Uterus (tissue), 4 donors: Measurements from ENCODE around the gene NFATC1. TPM values are rescaled to one million over a fixed set of nuclear protein-coding genes. Genes with fewer than 3 reads are reported as not detected.

Experiments
- DNase-seq, 2 donors: peaks; one replicate each; pipeline ENCODE4 v3.0.0-alpha.2; 2019 to 2020
- H3K27ac ChIP-seq, 2 donors: fragments of 200-600 bp; sonication (generic); 1 replicate in 1 of 2; 2 replicates in 1 of 2; pipeline ENCODE4 v1.5.1; 2016 to 2018
- H3K27me3 ChIP-seq, 2 donors: fragments of 200-600 bp; sonication (generic); one replicate each; pipeline ENCODE4 v1.5.1; 2018 to 2019; ENCODE audit warnings: control low read depth in 1 of 2
- H3K36me3 ChIP-seq, 2 donors: fragments of 200-600 bp; sonication (generic); one replicate each; pipeline ENCODE4 v1.5.1; 2019; ENCODE audit warnings: control low read depth in 1 of 2
- H3K4me1 ChIP-seq, 2 donors: fragments of 200-600 bp; sonication (generic); one replicate each; pipeline ENCODE4 v1.5.1; 2018 to 2019; ENCODE audit warnings: control low read depth in 1 of 2
- H3K4me3 ChIP-seq, 2 donors: fragments of 200-600 bp; sonication (generic); 1 replicate in 1 of 2; 2 replicates in 1 of 2; pipeline ENCODE4 v1.5.1; 2018 to 2019; ENCODE audit warnings: mild to moderate bottlenecking in 1 of 2
- H3K9me3 ChIP-seq, 2 donors: fragments of 200-600 bp; sonication (generic); one replicate each; pipeline ENCODE4 v1.5.1; 2019; ENCODE audit warnings: control low read depth in 1 of 2
- POLR2A ChIP-seq, 2 donors: fragments of 450-650 bp; IDR thresholded peaks; one replicate each; pipeline ENCODE4 v1.6.1; 2016; ENCODE audit warnings: antibody characterized with exemption in 2 of 2, mild to moderate bottlenecking in 1 of 2, moderate library complexity in 1 of 2
- intact Hi-C: fragments of 100-400 bp; cut with DNase I; formaldehyde crosslinking; loops from one replicate; pipeline ENCODE4 v1.15.1; 2023; ENCODE audit warnings: low total_unique reads
- total RNA-seq, 4 donors: library from RNA; depleted of rRNA in 3 of 4; stranded (reverse); fragments of >200 nt in 3 of 4; gene quantifications; one replicate each; pipeline versions ENCODE4 v1.1.0 to v1.2.4, GENCODE V29; 2014 to 2023
- TF ChIP-seq, protein P1 (sequence below), 4 experiments: fragments of 200-600 bp in 2 of 4; fragments of 450-650 bp in 2 of 4; sonication (generic) in 2 of 4; IDR thresholded peaks; one replicate each; pipeline ENCODE4 v1.5.1; 2016 to 2019; ENCODE audit warnings: antibody characterized with exemption in 4 of 4, mild to moderate bottlenecking in 2 of 4, moderate library complexity in 1 of 4
- donor health status: DM: yes; HTN: yes; CAD: no.

NFATC1 gene
- total RNA-seq, 4 donors from 2014 or later = 9.2 to 25.1 (median 14.6) TPM

DNA sequence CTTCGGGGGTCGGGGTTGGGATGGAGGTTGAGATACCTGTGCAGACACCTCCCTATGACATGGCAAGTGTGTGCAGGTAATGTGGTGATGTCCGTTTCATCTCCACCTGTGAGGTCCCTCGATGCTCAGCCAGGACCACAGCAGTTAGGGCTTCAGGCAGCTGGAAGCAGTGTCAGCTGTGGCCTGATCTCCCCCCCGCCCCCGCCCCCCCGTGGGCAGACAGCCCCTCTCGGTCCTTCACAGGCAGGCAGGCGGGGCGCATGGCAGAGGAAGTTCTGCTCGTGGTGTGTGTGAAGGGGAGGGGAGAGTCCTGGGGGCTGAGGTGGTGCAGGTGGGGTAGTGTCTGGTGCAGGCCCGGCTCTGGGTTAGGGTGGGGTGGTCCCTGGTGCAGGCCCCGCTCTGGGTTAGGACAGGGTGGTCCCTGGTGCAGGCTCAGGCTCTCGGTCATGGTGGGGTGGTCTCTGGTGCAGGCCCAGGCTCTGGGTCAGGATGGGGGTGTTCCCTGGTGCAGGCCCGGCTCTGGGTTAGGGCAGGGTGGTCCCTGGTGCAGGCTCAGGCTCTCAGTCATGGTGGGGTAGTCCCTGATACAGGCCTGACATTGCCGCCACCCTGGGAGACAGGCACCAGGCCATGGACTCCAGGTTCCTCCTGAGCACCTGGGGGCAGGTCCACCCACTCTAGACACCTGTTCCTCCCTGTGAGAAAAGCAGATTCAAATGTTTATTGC, 94.3 kb downstream of the NFATC1 start:
- DNase-seq = no peak
- H3K9me3 ChIP-seq = no peaks in the 10 kb centered on the region
- no peaks in the 10 kb centered on the region for H3K36me3 ChIP-seq
- H3K27ac ChIP-seq = no peak overlapping the region
- intact Hi-C loops = no loop called here
- no peaks in the 10 kb centered on the region for H3K27me3 ChIP-seq
- no peaks in the 10 kb centered on the region for H3K4me1 ChIP-seq
- no peak overlapping the region for H3K4me3 ChIP-seq
- TF ChIP-seq, protein P1, sequence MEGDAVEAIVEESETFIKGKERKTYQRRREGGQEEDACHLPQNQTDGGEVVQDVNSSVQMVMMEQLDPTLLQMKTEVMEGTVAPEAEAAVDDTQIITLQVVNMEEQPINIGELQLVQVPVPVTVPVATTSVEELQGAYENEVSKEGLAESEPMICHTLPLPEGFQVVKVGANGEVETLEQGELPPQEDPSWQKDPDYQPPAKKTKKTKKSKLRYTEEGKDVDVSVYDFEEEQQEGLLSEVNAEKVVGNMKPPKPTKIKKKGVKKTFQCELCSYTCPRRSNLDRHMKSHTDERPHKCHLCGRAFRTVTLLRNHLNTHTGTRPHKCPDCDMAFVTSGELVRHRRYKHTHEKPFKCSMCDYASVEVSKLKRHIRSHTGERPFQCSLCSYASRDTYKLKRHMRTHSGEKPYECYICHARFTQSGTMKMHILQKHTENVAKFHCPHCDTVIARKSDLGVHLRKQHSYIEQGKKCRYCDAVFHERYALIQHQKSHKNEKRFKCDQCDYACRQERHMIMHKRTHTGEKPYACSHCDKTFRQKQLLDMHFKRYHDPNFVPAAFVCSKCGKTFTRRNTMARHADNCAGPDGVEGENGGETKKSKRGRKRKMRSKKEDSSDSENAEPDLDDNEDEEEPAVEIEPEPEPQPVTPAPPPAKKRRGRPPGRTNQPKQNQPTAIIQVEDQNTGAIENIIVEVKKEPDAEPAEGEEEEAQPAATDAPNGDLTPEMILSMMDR (IDR thresholded peaks at IDR 0.05) = no peak
- TF ChIP-seq POLR2A (IDR thresholded peaks at IDR 0.05) = no peak

DNA sequence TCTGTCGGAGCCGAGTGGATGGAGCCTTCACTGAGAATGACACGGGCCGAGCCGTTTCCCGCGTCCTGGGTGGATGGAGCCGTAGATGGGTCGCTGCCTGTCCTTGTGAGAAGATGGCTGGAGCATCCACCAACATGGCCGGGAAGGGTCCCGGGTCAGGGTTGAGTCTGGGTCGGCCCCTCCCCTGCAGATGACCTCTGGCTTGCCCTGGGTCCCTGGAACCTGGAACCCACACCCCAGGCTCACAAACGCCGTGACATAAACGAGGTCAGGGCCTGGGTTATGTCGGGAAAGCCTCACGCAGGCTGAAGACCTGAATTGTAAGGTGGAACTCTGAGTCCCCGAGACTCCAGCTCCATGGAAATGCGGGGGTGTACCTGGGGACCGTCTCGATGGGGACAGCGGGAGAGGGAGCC, 94.9 kb downstream of the NFATC1 start:
- intact Hi-C loops = no loop called here
- Histone ChIP-seq H3K9me3 (no peaks in the 10 kb centered on the region), H3K36me3 (no peaks in the 10 kb centered on the region), H3K4me3 (no peak overlapping the region), H3K27me3 (no peaks in the 10 kb centered on the region), H3K4me1 (no peaks in the 10 kb centered on the region), H3K27ac (no peak overlapping the region)
- TF ChIP-seq, protein P1 (IDR thresholded peaks at IDR 0.05) = no peak
- no peak for TF ChIP-seq POLR2A (IDR thresholded peaks at IDR 0.05)
- no peak for DNase-seq

DNA sequence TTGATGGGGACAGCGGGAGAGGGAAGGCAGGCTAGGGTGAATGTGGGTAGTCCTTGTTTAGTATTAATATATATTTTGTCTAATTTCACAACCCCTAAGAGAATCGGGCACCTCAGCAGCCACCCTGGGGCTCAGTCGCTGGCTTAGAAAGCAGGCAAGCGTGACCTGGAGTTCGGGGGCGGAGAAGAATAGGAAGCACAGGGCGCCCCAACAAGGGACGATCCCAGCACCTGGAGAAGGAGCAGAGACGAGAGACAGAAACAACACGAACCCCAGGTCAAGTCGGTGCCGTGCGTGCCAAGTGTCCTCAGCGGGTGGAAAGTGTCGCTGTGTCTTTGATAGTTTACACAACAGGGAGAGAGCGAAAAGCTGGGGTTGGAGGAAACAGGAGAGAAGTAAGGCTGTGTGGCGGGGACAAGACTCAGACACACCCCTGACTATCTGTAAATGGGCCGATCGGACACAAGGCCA, 95.4 kb downstream of the NFATC1 start:
- H3K27me3 ChIP-seq = no peaks in the 10 kb centered on the region
- no peaks in the 10 kb centered on the region for H3K9me3 ChIP-seq
- no peaks in the 10 kb centered on the region for H3K4me1 ChIP-seq
- no peak for DNase-seq
- TF ChIP-seq, protein P1 (IDR thresholded peaks at IDR 0.05) = no peak
- TF ChIP-seq POLR2A (IDR thresholded peaks at IDR 0.05) = no peak
- H3K27ac ChIP-seq = no peak overlapping the region
- intact Hi-C loops = no loop called here
- H3K4me3 ChIP-seq = no peak overlapping the region
- no peaks in the 10 kb centered on the region for H3K36me3 ChIP-seq

DNA sequence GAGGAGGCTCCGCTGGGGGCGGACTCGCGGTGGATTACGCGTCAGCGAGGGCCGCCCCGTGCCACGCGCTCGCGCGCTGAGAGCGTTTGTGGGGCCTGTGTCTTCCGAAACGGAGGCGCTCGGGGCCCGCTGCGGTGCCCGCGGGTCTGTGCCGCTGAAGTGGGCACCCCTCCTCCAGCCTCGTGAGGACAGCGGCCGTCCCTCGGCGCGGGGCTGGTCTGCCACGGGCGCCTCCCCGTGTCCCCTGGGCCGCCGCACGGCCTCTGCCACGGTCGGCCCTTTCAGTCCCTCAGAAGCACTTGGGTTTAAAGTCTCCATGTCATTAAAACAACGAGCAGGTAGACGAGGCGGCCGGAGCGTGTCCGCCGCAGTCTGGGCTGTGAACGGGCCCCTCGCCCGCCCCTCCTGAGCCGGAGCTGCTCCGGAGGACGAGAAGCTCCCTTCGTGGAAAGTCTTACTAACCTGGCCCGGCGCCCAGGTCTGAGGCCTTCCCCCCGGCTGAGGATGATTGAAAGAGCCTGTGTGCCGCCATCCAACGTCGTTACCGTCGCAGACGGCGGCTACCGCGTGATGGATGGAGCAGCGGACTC, 97.6 kb downstream of the NFATC1 start:
- H3K27me3 ChIP-seq = no peaks in the 10 kb centered on the region
- no peak overlapping the region for H3K27ac ChIP-seq
- peak in 1 of 2 donors; percentile 14 for DNase-seq
- H3K4me3 ChIP-seq = no peak overlapping the region
- intact Hi-C loops = no loop called here
- H3K9me3 ChIP-seq = no peaks in the 10 kb centered on the region
- H3K36me3 ChIP-seq = no peaks in the 10 kb centered on the region
- TF ChIP-seq POLR2A (IDR thresholded peaks at IDR 0.05) = no peak
- TF ChIP-seq, protein P1 (IDR thresholded peaks at IDR 0.05) = no peak
- H3K4me1 ChIP-seq = no peaks in the 10 kb centered on the region

DNA sequence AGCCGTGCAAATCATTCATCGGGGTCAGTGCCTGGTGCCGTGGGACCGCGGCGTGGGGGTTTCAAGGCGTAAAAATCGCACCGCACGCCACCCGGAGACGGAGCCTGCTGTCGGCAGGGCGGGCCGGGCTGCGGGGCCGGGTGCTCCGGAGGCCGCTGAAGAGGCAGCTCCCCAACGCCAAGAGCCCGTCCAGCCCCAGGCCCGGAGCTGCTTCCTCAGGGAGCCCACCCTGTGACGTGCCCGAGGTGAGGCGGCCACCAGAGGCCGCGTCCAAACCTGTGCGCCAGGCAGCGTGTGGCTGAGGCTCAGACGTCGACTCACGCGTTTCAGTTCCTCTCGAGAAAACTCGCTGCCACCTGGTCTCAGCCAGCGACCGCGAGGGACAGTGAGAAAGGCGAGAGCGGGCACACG, 98.1 kb downstream of the NFATC1 start:
- H3K9me3 ChIP-seq = peaks cover 0 to 3% of the 10 kb centered on the region in 2 donors
- no peak overlapping the region for H3K4me3 ChIP-seq
- peak in 1 of 2 donors; percentile 13 for DNase-seq
- H3K27ac ChIP-seq = no peak overlapping the region
- no peaks in the 10 kb centered on the region for H3K4me1 ChIP-seq
- intact Hi-C loops = no loop called here
- H3K36me3 ChIP-seq = no peaks in the 10 kb centered on the region
- TF ChIP-seq, protein P1 (IDR thresholded peaks at IDR 0.05) = no peak
- no peak for TF ChIP-seq POLR2A (IDR thresholded peaks at IDR 0.05)
- H3K27me3 ChIP-seq = no peaks in the 10 kb centered on the region
